Activated naive CD4-positive, alpha-beta T cell treated with anti-CD3 and anti-CD28 coated beads for 36 hours (primary cell): ENCODE measurements around the gene E2F4. TPM values are rescaled to one million over a fixed set of nuclear protein-coding genes. Genes with fewer than 3 reads are reported as not detected.
A peak's percentile ranks its signal among the peaks of the same experiment; 100 is the strongest.

ENCODE experiments used
- CTCF ChIA-PET: fragments of 350-600 bp; sonication (Branson Sonifier 250); formaldehyde crosslinking; loops from one replicate; lab custom pipeline; 2021; ENCODE audit warnings: antibody characterized with exemption; lab: Charles Lee
- DNase-seq: peaks from one replicate; pipeline ENCODE4 v3.0.0-alpha.2; 2020
- H3K27ac Mint-ChIP-seq: one replicate; pipeline ENCODE4 v1.8.0; 2021; ENCODE audit warnings: mild to moderate bottlenecking, mixed read lengths
- H3K27me3 Mint-ChIP-seq: one replicate; pipeline ENCODE4 v1.8.0; 2021; ENCODE audit warnings: low read depth, mixed read lengths
- H3K36me3 Mint-ChIP-seq: one replicate; pipeline ENCODE4 v1.8.0; 2021; ENCODE audit warnings: low read depth, mixed read lengths
- H3K4me1 Mint-ChIP-seq: one replicate; pipeline ENCODE4 v1.8.0; 2021; ENCODE audit warnings: low read depth, mixed read lengths
- H3K4me3 Mint-ChIP-seq: one replicate; pipeline ENCODE4 v1.8.0; 2021; ENCODE audit warnings: mild to moderate bottlenecking, moderate library complexity, mixed read lengths
- H3K9me3 Mint-ChIP-seq: one replicate; pipeline ENCODE4 v1.8.0; 2021; ENCODE audit warnings: mixed read lengths
- intact Hi-C: fragments of 100-400 bp; cut with micrococcal nuclease; formaldehyde crosslinking; loops from one replicate; pipeline ENCODE4 v1.15.1; 2023
- total RNA-seq, 2 experiments: library from RNA; stranded (reverse); gene quantifications; one replicate each; pipeline ENCODE4 v1.2.3, GENCODE V29; 2021

E2F4 gene
- 10 to 100 TPM; 65.1 to 66.5 TPM for total RNA-seq

GRCh38 chr16:67191995-67192681, at the start of gene E2F4:
Gene E2F4 (plus strand): TSS chr16:67192155. CDS start chr16:67192228, 73 bp downstream.
- Mint-ChIP-seq H3K4me1 (peaks cover 43% of the 10 kb centered on the region), H3K36me3 (peaks cover 22% of the 10 kb centered on the region), H3K9me3 (no peaks in the 10 kb centered on the region), H3K4me3 (peak within 1 kb of the TSS; percentile 86), H3K27me3 (no peaks in the 10 kb centered on the region), H3K27ac (peak within 1 kb of the TSS; percentile 80)
- peak; percentile 91 for DNase-seq
- CTCF ChIA-PET: interaction anchor here (1.0 to 1.2 kb wide), 3 partner anchors 87 to 215 kb away, joined by 3 read pairs; no protein-coding TSS in a partner anchor
- intact Hi-C loops: loop anchor here (1.0 kb wide), 4 partner anchors 9 to 52 kb away; partner anchors contain the start of genes MATCAP1 and TMEM208

- Mint-ChIP-seq H3K36me3 (peaks cover 64% of the 10 kb centered on the region), H3K4me3 (no peak overlapping the region), H3K9me3 (no peaks in the 10 kb centered on the region), H3K4me1 (no peaks in the 10 kb centered on the region), H3K27me3 (no peaks in the 10 kb centered on the region), H3K27ac (no peak overlapping the region)
- intact Hi-C loops: no loop called here
- CTCF ChIA-PET: interaction anchor here (1.2 kb wide), 2 partner anchors 89 to 182 kb away, joined by 3 read pairs; partner anchors contain the start of gene CES3
- no peak for DNase-seq
Measured at GRCh38 chr16:67142342-67142741, 49.6 kb upstream of the E2F4 start.

GRCh38 chr16:67144943-67145342, 47.0 kb upstream of the E2F4 start:
- H3K9me3 Mint-ChIP-seq: no peaks in the 10 kb centered on the region
- peaks cover 70% of the 10 kb centered on the region for H3K36me3 Mint-ChIP-seq
- intact Hi-C loops: no loop called here
- H3K4me1 Mint-ChIP-seq: no peaks in the 10 kb centered on the region
- no peaks in the 10 kb centered on the region for H3K27me3 Mint-ChIP-seq
- no peak for DNase-seq
- CTCF ChIA-PET: no interaction called here
- H3K4me3 Mint-ChIP-seq: no peak overlapping the region
- no peak overlapping the region for H3K27ac Mint-ChIP-seq

GRCh38 chr16:67145746-67146145, 46.2 kb upstream of the E2F4 start:
- Mint-ChIP-seq H3K4me3 (no peak overlapping the region), H3K27me3 (no peaks in the 10 kb centered on the region), H3K36me3 (peaks cover 63% of the 10 kb centered on the region), H3K27ac (no peak overlapping the region), H3K9me3 (no peaks in the 10 kb centered on the region), H3K4me1 (no peaks in the 10 kb centered on the region)
- DNase-seq: no peak
- CTCF ChIA-PET: interaction anchor here (0.9 to 1.3 kb wide), 2 partner anchors 10 to 198 kb away, joined by 5 read pairs; no protein-coding TSS in a partner anchor
- intact Hi-C loops: no loop called here

GRCh38 chr16:67146523-67147357, 45.2 kb upstream of the E2F4 start:
- no peak for DNase-seq
- CTCF ChIA-PET: interaction anchor here (1.3 kb wide), 1 partner anchor 9 kb away, joined by 5 read pairs; no protein-coding TSS in a partner anchor
- peaks cover 55% of the 10 kb centered on the region for H3K36me3 Mint-ChIP-seq
- H3K27ac Mint-ChIP-seq: no peak overlapping the region
- H3K27me3 Mint-ChIP-seq: peaks cover 2% of the 10 kb centered on the region
- no peak overlapping the region for H3K4me3 Mint-ChIP-seq
- no peaks in the 10 kb centered on the region for H3K9me3 Mint-ChIP-seq
- intact Hi-C loops: no loop called here
- peaks cover 5% of the 10 kb centered on the region for H3K4me1 Mint-ChIP-seq

- CTCF ChIA-PET: no interaction called here
- Mint-ChIP-seq H3K4me3 (no peak overlapping the region), H3K27ac (no peak overlapping the region), H3K27me3 (peaks cover 3% of the 10 kb centered on the region), H3K9me3 (no peaks in the 10 kb centered on the region), H3K4me1 (peaks cover 5% of the 10 kb centered on the region), H3K36me3 (peaks cover 51% of the 10 kb centered on the region)
- no peak for DNase-seq
- intact Hi-C loops: no loop called here
Measured at GRCh38 chr16:67147437-67148140, 44.4 kb upstream of the E2F4 start.

- Mint-ChIP-seq H3K4me1 (peaks cover 8% of the 10 kb centered on the region), H3K4me3 (no peak overlapping the region), H3K27ac (no peak overlapping the region), H3K36me3 (peaks cover 47% of the 10 kb centered on the region), H3K27me3 (peaks cover 6% of the 10 kb centered on the region), H3K9me3 (no peaks in the 10 kb centered on the region)
- CTCF ChIA-PET: no interaction called here
- intact Hi-C loops: no loop called here
- no peak for DNase-seq
Measured at GRCh38 chr16:67148221-67148620, 43.7 kb upstream of the E2F4 start.

GRCh38 chr16:67148656-67149275, 43.2 kb upstream of the E2F4 start:
- Mint-ChIP-seq H3K4me3 (no peak overlapping the region), H3K9me3 (no peaks in the 10 kb centered on the region), H3K4me1 (peaks cover 8% of the 10 kb centered on the region), H3K27me3 (peaks cover 6% of the 10 kb centered on the region), H3K27ac (no peak overlapping the region), H3K36me3 (peaks cover 44% of the 10 kb centered on the region)
- CTCF ChIA-PET: interaction anchor here (1.1 kb wide), 1 partner anchor 131 kb away, joined by 3 read pairs; no protein-coding TSS in a partner anchor
- intact Hi-C loops: no loop called here
- DNase-seq: no peak

GRCh38 chr16:67149276-67150046, 42.5 kb upstream of the E2F4 start:
- Mint-ChIP-seq H3K4me3 (peak overlapping the region; percentile 5), H3K4me1 (peaks cover 8% of the 10 kb centered on the region), H3K36me3 (peaks cover 38% of the 10 kb centered on the region), H3K9me3 (no peaks in the 10 kb centered on the region), H3K27ac (no peak overlapping the region), H3K27me3 (peaks cover 6% of the 10 kb centered on the region)
- CTCF ChIA-PET: interaction anchor here (1.1 kb wide), 1 partner anchor 132 kb away, joined by 3 read pairs; no protein-coding TSS in a partner anchor
- intact Hi-C loops: loop anchor here (10.0 kb wide), 1 partner anchor 245 kb away; the partner anchor contains the start of gene TPPP3
- no peak for DNase-seq

- Mint-ChIP-seq H3K9me3 (no peaks in the 10 kb centered on the region), H3K36me3 (peaks cover 33% of the 10 kb centered on the region), H3K4me1 (peaks cover 10% of the 10 kb centered on the region), H3K4me3 (peak overlapping the region; percentile 54), H3K27me3 (peaks cover 7% of the 10 kb centered on the region), H3K27ac (no peak overlapping the region)
- intact Hi-C loops: loop anchor here (10.0 kb wide), 1 partner anchor 245 kb away; the partner anchor contains the start of gene TPPP3
- peak; percentile 51 for DNase-seq
- CTCF ChIA-PET: interaction anchor here (0.8 to 8.7 kb wide), 4 partner anchors 10 to 134 kb away, joined by 3 to 163 read pairs (median 3); no protein-coding TSS in a partner anchor
Measured at GRCh38 chr16:67150047-67150832, 41.7 kb upstream of the E2F4 start.
